K562 (cell line): ENCODE results near the gene PTGER3. TPM values are rescaled to one million over a fixed set of nuclear protein-coding genes. Genes with fewer than 3 reads are reported as not detected.

ENCODE experiments used
- DPF2 ChIP-seq: fragments of 450-650 bp; IDR thresholded peaks from 2 replicates; pipeline ENCODE4 v1.6.1; 2016
- SMARCA4 ChIP-seq: fragments of 450-650 bp; IDR thresholded peaks from 2 replicates; pipeline ENCODE4 v1.6.1; 2016
- ZBTB7A ChIP-seq: IDR thresholded peaks from 2 replicates; pipeline ENCODE4 v1.6.1; 2011; ENCODE audit warnings: low read depth, mild to moderate bottlenecking, low read length, moderate library complexity, borderline replicate concordance; ENCODE audit not compliant: control insufficient read depth
- ZNF766 ChIP-seq: fragments of 200-800 bp; sonication (Bioruptor generic); conservative IDR thresholded peaks from 2 replicates; pipeline ENCODE4 v1.6.1; 2016; ENCODE audit warnings: missing genetic modification characterization, missing compliant biosample characterization
- polyA plus RNA-seq, 8 experiments: library from polyadenylated mRNA; depleted of rRNA in 4 of 8; stranded (reverse) in 5 of 8; unstranded in 3 of 8; fragments of >200 nt; fragmentation: Nextera tagmentation in 2 of 8; fragmentation: Illumina TruSeq in 1 of 8; extraction: Ambion mirVana in 2 of 8; extraction: Trizol in 1 of 8; gene quantifications; 2 replicates each; pipeline versions ENCODE4 v1.2.1 to v1.2.3, GENCODE V29; 2011 to 2014; ENCODE audit warnings: inconsistent platforms in 1 of 8, missing spikeins in 1 of 8
- total RNA-seq, 7 experiments: library from RNA; depleted of rRNA in 6 of 7; stranded (reverse); fragments of >200 nt in 6 of 7; fragmentation: Illumina TruSeq in 2 of 7; extraction: Trizol in 2 of 7; gene quantifications; 2 replicates each; pipeline versions ENCODE4 v1.2.1 to v1.2.3, GENCODE V29; 2011 to 2021; ENCODE audit warnings: low replicate concordance in 1 of 7
- TF ChIP-seq, protein P1 (sequence below): fragments of 450-650 bp; IDR thresholded peaks from 2 replicates; pipeline ENCODE4 v1.6.1; 2016
- TF ChIP-seq, protein P2 (sequence below), 2 experiments: IDR thresholded peaks; 2 replicates each; pipeline ENCODE4 v1.6.1; 2011; ENCODE audit warnings: borderline replicate concordance in 1 of 2, control low read depth in 1 of 2, low read depth in 1 of 2, low read length in 1 of 2, mild to moderate bottlenecking in 1 of 2, mixed read lengths in 1 of 2, moderate library complexity in 1 of 2; ENCODE audit not compliant: insufficient read depth in 1 of 2, insufficient read length in 1 of 2, poor library complexity in 1 of 2, severe bottlenecking in 1 of 2; ENCODE audit errors: extremely low read depth in 1 of 2
- TF ChIP-seq, protein P3 (sequence below), 2 experiments: fragments of 450-650 bp in 1 of 2; IDR thresholded peaks; 2 replicates each; pipeline ENCODE4 v1.6.1; 2011 to 2017; ENCODE audit warnings: low read depth in 2 of 2, antibody characterized with exemption in 1 of 2, borderline replicate concordance in 1 of 2, low read length in 1 of 2, mild to moderate bottlenecking in 1 of 2, mixed read lengths in 1 of 2; ENCODE audit not compliant: control insufficient read depth in 1 of 2

PTGER3 gene
- total and polyA plus RNA-seq, 9 of the 15 experiments (the other 6 are each of a cell fraction or from before 2014, with no cell fraction given): 3.8 to 28.5 (median 14.2) TPM

DNA sequence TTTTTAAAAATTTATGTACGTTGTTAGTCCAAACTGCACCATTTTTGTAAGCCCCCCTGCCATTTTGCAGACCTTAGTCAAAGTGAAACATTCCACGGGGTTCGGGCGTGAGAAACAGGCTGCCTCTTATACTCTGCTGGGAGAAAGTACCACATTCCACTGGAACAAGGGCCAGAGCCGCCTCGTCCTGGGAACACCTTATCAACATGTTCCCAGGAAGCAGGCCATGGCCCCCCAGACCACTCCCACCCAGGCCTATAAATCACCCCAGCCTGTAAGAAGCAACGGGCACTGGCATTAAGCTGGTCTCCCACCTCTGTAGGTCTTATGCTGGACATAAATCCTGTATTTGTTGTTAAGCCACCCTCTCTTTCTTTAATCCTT, 34.1 kb upstream of the PTGER3 start (continued):
- TF ChIP-seq ZNF766 (CRISPR knock-in tag): 0 out of 2 replicates have a peak, but pooled peaks have one; percentile 38
- TF ChIP-seq DPF2: 0 out of 2 replicates have a peak, but pooled peaks have one; percentile 38
- peak; percentile 80; the same call in 1 of the 2 replicates for TF ChIP-seq ZBTB7A
- TF ChIP-seq, protein P1, sequence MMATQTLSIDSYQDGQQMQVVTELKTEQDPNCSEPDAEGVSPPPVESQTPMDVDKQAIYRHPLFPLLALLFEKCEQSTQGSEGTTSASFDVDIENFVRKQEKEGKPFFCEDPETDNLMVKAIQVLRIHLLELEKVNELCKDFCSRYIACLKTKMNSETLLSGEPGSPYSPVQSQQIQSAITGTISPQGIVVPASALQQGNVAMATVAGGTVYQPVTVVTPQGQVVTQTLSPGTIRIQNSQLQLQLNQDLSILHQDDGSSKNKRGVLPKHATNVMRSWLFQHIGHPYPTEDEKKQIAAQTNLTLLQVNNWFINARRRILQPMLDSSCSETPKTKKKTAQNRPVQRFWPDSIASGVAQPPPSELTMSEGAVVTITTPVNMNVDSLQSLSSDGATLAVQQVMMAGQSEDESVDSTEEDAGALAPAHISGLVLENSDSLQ: peak; percentile 91
- TF ChIP-seq SMARCA4: 0 out of 2 replicates have a peak, but pooled peaks have one; percentile 22
- TF ChIP-seq, protein P2, sequence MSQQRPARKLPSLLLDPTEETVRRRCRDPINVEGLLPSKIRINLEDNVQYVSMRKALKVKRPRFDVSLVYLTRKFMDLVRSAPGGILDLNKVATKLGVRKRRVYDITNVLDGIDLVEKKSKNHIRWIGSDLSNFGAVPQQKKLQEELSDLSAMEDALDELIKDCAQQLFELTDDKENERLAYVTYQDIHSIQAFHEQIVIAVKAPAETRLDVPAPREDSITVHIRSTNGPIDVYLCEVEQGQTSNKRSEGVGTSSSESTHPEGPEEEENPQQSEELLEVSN (IDR thresholded peaks at IDR 0.05; ENCODE audit: borderline replicate concordance in 1 of 2, extremely low read depth in 1 of 2, insufficient read depth in 1 of 2, insufficient read length in 1 of 2, low read depth in 1 of 2, low read length in 1 of 2, poor library complexity in 1 of 2, severe bottlenecking in 1 of 2): peak in 1 of 2 experiments; percentile 13
- TF ChIP-seq, protein P3, sequence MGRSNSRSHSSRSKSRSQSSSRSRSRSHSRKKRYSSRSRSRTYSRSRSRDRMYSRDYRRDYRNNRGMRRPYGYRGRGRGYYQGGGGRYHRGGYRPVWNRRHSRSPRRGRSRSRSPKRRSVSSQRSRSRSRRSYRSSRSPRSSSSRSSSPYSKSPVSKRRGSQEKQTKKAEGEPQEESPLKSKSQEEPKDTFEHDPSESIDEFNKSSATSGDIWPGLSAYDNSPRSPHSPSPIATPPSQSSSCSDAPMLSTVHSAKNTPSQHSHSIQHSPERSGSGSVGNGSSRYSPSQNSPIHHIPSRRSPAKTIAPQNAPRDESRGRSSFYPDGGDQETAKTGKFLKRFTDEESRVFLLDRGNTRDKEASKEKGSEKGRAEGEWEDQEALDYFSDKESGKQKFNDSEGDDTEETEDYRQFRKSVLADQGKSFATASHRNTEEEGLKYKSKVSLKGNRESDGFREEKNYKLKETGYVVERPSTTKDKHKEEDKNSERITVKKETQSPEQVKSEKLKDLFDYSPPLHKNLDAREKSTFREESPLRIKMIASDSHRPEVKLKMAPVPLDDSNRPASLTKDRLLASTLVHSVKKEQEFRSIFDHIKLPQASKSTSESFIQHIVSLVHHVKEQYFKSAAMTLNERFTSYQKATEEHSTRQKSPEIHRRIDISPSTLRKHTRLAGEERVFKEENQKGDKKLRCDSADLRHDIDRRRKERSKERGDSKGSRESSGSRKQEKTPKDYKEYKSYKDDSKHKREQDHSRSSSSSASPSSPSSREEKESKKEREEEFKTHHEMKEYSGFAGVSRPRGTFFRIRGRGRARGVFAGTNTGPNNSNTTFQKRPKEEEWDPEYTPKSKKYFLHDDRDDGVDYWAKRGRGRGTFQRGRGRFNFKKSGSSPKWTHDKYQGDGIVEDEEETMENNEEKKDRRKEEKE (IDR thresholded peaks at IDR 0.05; ENCODE audit: borderline replicate concordance in 1 of 2, control insufficient read depth in 1 of 2, low read depth in 2 of 2, low read length in 1 of 2): no peak
